GM23338 (cell line): ENCODE data around the gene ACAT2. TPM values are rescaled to one million over a fixed set of nuclear protein-coding genes. Genes with fewer than 3 reads are reported as not detected.

Experiments
- ATAC-seq: fragments of 200-7000 bp; cut with Tn5 transposase; 3 replicates; pipeline ENCODE4 v1.9.1; 2020
- DNase-seq: peaks from one replicate; pipeline ENCODE4 v3.0.0-alpha.2; 2015; ENCODE audit warnings: low spot score
- H2AFZ ChIP-seq: fragments of 200-600 bp; sonication (generic); 2 replicates; pipeline ENCODE4 v1.8.0; 2016; ENCODE audit warnings: antibody characterized with exemption, mild to moderate bottlenecking, moderate library complexity
- H3F3A ChIP-seq: fragments of 200-600 bp; sonication (generic); replicated peaks from 2 replicates; pipeline ENCODE4 v1.8.0; 2017; ENCODE audit warnings: antibody characterized with exemption, mixed run types, low read depth
- H3K27ac ChIP-seq: fragments of 200-600 bp; sonication (generic); 2 replicates; pipeline ENCODE4 v1.6.1; 2016; ENCODE audit warnings: low read depth
- H3K27me3 ChIP-seq: fragments of 200-600 bp; sonication (generic); 2 replicates; pipeline ENCODE4 v1.8.0; 2016; ENCODE audit warnings: mild to moderate bottlenecking, mixed run types, moderate library complexity; ENCODE audit not compliant: insufficient read depth
- H3K36me3 ChIP-seq: fragments of 200-600 bp; sonication (generic); 2 replicates; pipeline ENCODE4 v1.8.0; 2016; ENCODE audit warnings: mild to moderate bottlenecking; ENCODE audit not compliant: insufficient read depth
- H3K4me1 ChIP-seq: fragments of 200-600 bp; sonication (generic); 2 replicates; pipeline ENCODE4 v1.8.0; 2016; ENCODE audit warnings: mild to moderate bottlenecking, moderate library complexity; ENCODE audit not compliant: insufficient read depth
- H3K4me2 ChIP-seq: fragments of 200-600 bp; sonication (generic); 2 replicates; pipeline ENCODE4 v1.7.1; 2017; ENCODE audit warnings: mixed run types
- H3K4me3 ChIP-seq: fragments of 200-600 bp; sonication (generic); 2 replicates; pipeline ENCODE4 v1.6.1; 2016; ENCODE audit warnings: mixed run types
- H3K79me2 ChIP-seq: fragments of 200-600 bp; sonication (generic); replicated peaks from 2 replicates; pipeline ENCODE4 v1.8.0; 2017; ENCODE audit warnings: mild to moderate bottlenecking; ENCODE audit not compliant: insufficient read depth
- H3K9me2 ChIP-seq: fragments of 200-600 bp; sonication (generic); 2 replicates; pipeline ENCODE4 v1.8.0; 2017; ENCODE audit not compliant: insufficient read depth
- H4K20me1 ChIP-seq: fragments of 200-600 bp; sonication (generic); replicated peaks from 2 replicates; pipeline ENCODE4 v1.8.0; 2017; ENCODE audit warnings: mild to moderate bottlenecking; ENCODE audit not compliant: insufficient read depth
- H3K27ac Mint-ChIP-seq: 2 replicates; pipeline ENCODE4 v1.8.0; 2020; ENCODE audit warnings: inconsistent platforms, mild to moderate bottlenecking, moderate library complexity, mixed read lengths
- H3K27me3 Mint-ChIP-seq: 3 replicates; pipeline ENCODE4 v1.8.0; 2022; ENCODE audit warnings: low read depth, mild to moderate bottlenecking, moderate library complexity, mixed read lengths, inconsistent platforms; ENCODE audit not compliant: insufficient read depth, poor library complexity
- H3K36me3 Mint-ChIP-seq: 3 replicates; pipeline ENCODE4 v1.8.0; 2021; ENCODE audit warnings: low read depth, mild to moderate bottlenecking, inconsistent platforms, moderate library complexity, mixed read lengths
- H3K4me1 Mint-ChIP-seq: 3 replicates; pipeline ENCODE4 v1.8.0; 2020; ENCODE audit warnings: mild to moderate bottlenecking, inconsistent platforms, mixed read lengths
- H3K4me3 Mint-ChIP-seq: 3 replicates; pipeline ENCODE4 v1.8.0; 2021; ENCODE audit warnings: moderate library complexity, mild to moderate bottlenecking, inconsistent platforms, mixed read lengths
- H3K9me3 Mint-ChIP-seq: 3 replicates; pipeline ENCODE4 v1.8.0; 2020; ENCODE audit warnings: moderate library complexity, mild to moderate bottlenecking, inconsistent platforms, mixed read lengths
- CREB1 ChIP-seq: fragments of 250-450 bp; sonication (Bioruptor Pico); IDR thresholded peaks from 2 replicates; pipeline ENCODE4 v1.5.0; 2020; ENCODE audit warnings: low read depth, mild to moderate bottlenecking, moderate library complexity
- CTCF ChIP-seq, 2 experiments: fragments of 200-600 bp in 1 of 2; sonication (generic) in 1 of 2; conservative IDR thresholded peaks; 2 replicates each; pipeline versions ENCODE4 v1.5.1 to v1.6.1; 2016 to 2017; ENCODE audit warnings: antibody characterized with exemption in 2 of 2, low read depth in 2 of 2, mild to moderate bottlenecking in 2 of 2, moderate library complexity in 1 of 2
- ETS1 ChIP-seq: IDR thresholded peaks from 2 replicates; pipeline ENCODE4 v1.6.1; 2016; ENCODE audit warnings: antibody characterized with exemption
- EZH2 ChIP-seq: fragments of 200-600 bp; sonication (generic); IDR thresholded peaks from one replicate; pipeline ENCODE4 v1.8.0; 2017; ENCODE audit warnings: antibody characterized with exemption, mild to moderate bottlenecking, low read depth; ENCODE audit not compliant: unreplicated experiment
- EZH2phosphoT487 ChIP-seq: fragments of 200-600 bp; sonication (generic); IDR thresholded peaks from one replicate; pipeline ENCODE4 v1.8.1; 2018; ENCODE audit warnings: antibody characterized with exemption; ENCODE audit not compliant: unreplicated experiment
- JUNB ChIP-seq: IDR thresholded peaks from one replicate; pipeline ENCODE4 v1.6.1; 2016; ENCODE audit warnings: antibody characterized with exemption; ENCODE audit not compliant: unreplicated experiment
- NANOG ChIP-seq: IDR thresholded peaks from 2 replicates; pipeline ENCODE4 v1.6.1; 2016; ENCODE audit warnings: antibody characterized with exemption, borderline replicate concordance
- POLR2AphosphoS5 ChIP-seq: IDR thresholded peaks from 2 replicates; pipeline ENCODE4 v1.6.1; 2016; ENCODE audit warnings: antibody characterized with exemption, low read depth
- REST ChIP-seq: IDR thresholded peaks from one replicate; pipeline ENCODE4 v1.6.1; 2018; ENCODE audit warnings: antibody characterized with exemption; ENCODE audit not compliant: unreplicated experiment
- STAT1 ChIP-seq: IDR thresholded peaks from one replicate; pipeline ENCODE4 v1.6.1; 2016; ENCODE audit warnings: antibody characterized with exemption; ENCODE audit not compliant: unreplicated experiment
- ZNF114 ChIP-seq: fragments of 250-450 bp; sonication (Bioruptor Pico); IDR thresholded peaks from 2 replicates; pipeline ENCODE4 v1.5.0; 2020; ENCODE audit warnings: mild to moderate bottlenecking, moderate library complexity
- ZNF331 ChIP-seq: fragments of 250-450 bp; sonication (Bioruptor Pico); IDR thresholded peaks from 2 replicates; pipeline ENCODE4 v1.5.0; 2020; ENCODE audit warnings: low read depth, mild to moderate bottlenecking, moderate library complexity
- ZNF462 ChIP-seq: fragments of 250-450 bp; sonication (Bioruptor Pico); IDR thresholded peaks from 2 replicates; pipeline ENCODE4 v1.5.0; 2020; ENCODE audit warnings: mild to moderate bottlenecking, moderate library complexity
- polyA plus RNA-seq: library from polyadenylated mRNA; unstranded; fragments of >200 nt; fragmentation: Nextera tagmentation; extraction: Ambion mirVana; gene quantifications from 2 replicates; pipeline ENCODE4 v1.2.1, GENCODE V29; 2016
- total RNA-seq: library from RNA; depleted of rRNA; stranded (reverse); fragments of >200 nt; shearing (Covaris generic); gene quantifications from 2 replicates; pipeline ENCODE4 v1.2.3, GENCODE V29; 2014

Gene ACAT2
- total and polyA plus RNA-seq, 2 experiments from 2014 or later: 108 to 151 TPM

GRCh38 chr6:159790149-159790955 lies 28.5 kb downstream of the ACAT2 start, which contains the start of gene MRPL18:
Gene MRPL18, plus strand, starts transcription at chr6:159790467. Its CDS starts 121 bp downstream, at chr6:159790588.
- TF ChIP-seq STAT1: no peak
- TF ChIP-seq EZH2: no peak
- peak; percentile 77 for TF ChIP-seq POLR2AphosphoS5
- no peak for TF ChIP-seq ZNF462 (CRISPR knock-in tag)
- no peak for TF ChIP-seq ZNF114
- TF ChIP-seq CTCF (conservative IDR thresholded peaks at IDR 0.05; ENCODE audit: low read depth in 2 of 2): no peak
- no peak for TF ChIP-seq EZH2phosphoT487
- TF ChIP-seq CREB1 (CRISPR knock-in tag): peak; percentile 79
- TF ChIP-seq REST: no peak
- TF ChIP-seq JUNB: no peak
- peak; percentile 70; the same call in 1 of the 2 replicates for TF ChIP-seq ETS1
- no peak for TF ChIP-seq ZNF331 (CRISPR knock-in tag)
- TF ChIP-seq NANOG: no peak
- H3F3A ChIP-seq: peaks cover 2% of the 10 kb centered on the region; the same call in 1 of the 2 replicates
- peaks cover 27% of the 10 kb centered on the region for H4K20me1 ChIP-seq
- H3K4me2 ChIP-seq: peak within 1 kb of the TSS; percentile 94
- Mint-ChIP-seq H3K27ac (peak within 1 kb of the TSS; percentile 100), H3K36me3 (peaks cover 83% of the 10 kb centered on the region), H3K4me1 (peaks cover 31% of the 10 kb centered on the region), H3K9me3 (no peaks in the 10 kb centered on the region), H3K4me3 (peak within 1 kb of the TSS; percentile 99), H3K27me3 (peaks cover 4% of the 10 kb centered on the region)
- H3K27me3 ChIP-seq: no peaks in the 10 kb centered on the region
- DNase-seq (peak; percentile 97), ATAC-seq (peak; percentile 90)
- peaks cover 19% of the 10 kb centered on the region for H3K4me1 ChIP-seq
- H3K9me2 ChIP-seq: no peaks in the 10 kb centered on the region
- no peak within 1 kb of the TSS for H2AFZ ChIP-seq
- H3K27ac ChIP-seq: peak within 1 kb of the TSS; percentile 87
- H3K36me3 ChIP-seq: peaks cover 53% of the 10 kb centered on the region
- H3K79me2 ChIP-seq: peaks cover 80% of the 10 kb centered on the region
- peak within 1 kb of the TSS; percentile 81 for H3K4me3 ChIP-seq
